AG04450 (cell line): ENCODE data around the gene ST7. TPM values are rescaled to one million over a fixed set of nuclear protein-coding genes. Genes with fewer than 3 reads are reported as not detected.

ENCODE experiments used
- CTCF ChIA-PET: fragments of 300-600, 350-600 bp; formaldehyde crosslinking; extraction: SDS; loops from one replicate; lab custom pipeline; 2022; ENCODE audit warnings: antibody characterized with exemption, inconsistent platforms; lab: Charles Lee
- POLR2A ChIA-PET: fragments of 350-600 bp; formaldehyde crosslinking; extraction: SDS; loops from one replicate; lab custom pipeline; 2021; ENCODE audit warnings: antibody characterized with exemption, inconsistent platforms; lab: Yijun Ruan, JAX
- DNase-seq: peaks from one replicate; pipeline ENCODE4 v3.0.0-alpha.2; 2011; ENCODE audit warnings: low read depth, low spot score
- H3K27ac ChIP-seq: one replicate; pipeline ENCODE4 v1.5.1; 2012; ENCODE audit warnings: low read depth, low read length, control low read depth
- H3K27me3 ChIP-seq: one replicate; pipeline ENCODE4 v1.6.0; 2012; ENCODE audit warnings: low read length; ENCODE audit not compliant: control insufficient read depth, insufficient read depth
- H3K4me3 ChIP-seq: 2 replicates; pipeline ENCODE4 v1.5.1; 2011; ENCODE audit warnings: mild to moderate bottlenecking, low read depth, low read length, control low read depth
- H3K9me3 ChIP-seq: 2 replicates; pipeline ENCODE4 v1.5.1; 2012; ENCODE audit warnings: low read length; ENCODE audit not compliant: control insufficient read depth, insufficient read depth
- polyA minus RNA-seq: library from RNA; depleted of rRNA, polyadenylated mRNA; stranded (reverse); fragments of >200 nt; gene quantifications from 2 replicates; pipeline ENCODE4 v1.2.3, GENCODE V29; 2011; rRNA and poly(A)+ RNA removed
- polyA plus RNA-seq: library from polyadenylated mRNA; depleted of rRNA; stranded (reverse); fragments of >200 nt; gene quantifications from 2 replicates; pipeline ENCODE4 v1.2.3, GENCODE V29; 2011; rRNA removed
- TF ChIP-seq, protein P1 (sequence below): IDR thresholded peaks from 2 replicates; pipeline ENCODE4 v1.5.1; 2011; ENCODE audit warnings: low read depth, low read length, control low read depth, inconsistent platforms

Gene ST7
- polyA plus RNA-seq (30.9 and 34.5 TPM in 2 replicates), polyA minus RNA-seq (30.0 and 34.2 TPM in 2 replicates)

- Histone ChIP-seq H3K4me3 (peak within 1 kb of the TSS; percentile 68), H3K27ac (peak within 1 kb of the TSS; percentile 94), H3K27me3 (no peaks in the 10 kb centered on the region), H3K9me3 (no peaks in the 10 kb centered on the region)
- TF ChIP-seq, protein P1, sequence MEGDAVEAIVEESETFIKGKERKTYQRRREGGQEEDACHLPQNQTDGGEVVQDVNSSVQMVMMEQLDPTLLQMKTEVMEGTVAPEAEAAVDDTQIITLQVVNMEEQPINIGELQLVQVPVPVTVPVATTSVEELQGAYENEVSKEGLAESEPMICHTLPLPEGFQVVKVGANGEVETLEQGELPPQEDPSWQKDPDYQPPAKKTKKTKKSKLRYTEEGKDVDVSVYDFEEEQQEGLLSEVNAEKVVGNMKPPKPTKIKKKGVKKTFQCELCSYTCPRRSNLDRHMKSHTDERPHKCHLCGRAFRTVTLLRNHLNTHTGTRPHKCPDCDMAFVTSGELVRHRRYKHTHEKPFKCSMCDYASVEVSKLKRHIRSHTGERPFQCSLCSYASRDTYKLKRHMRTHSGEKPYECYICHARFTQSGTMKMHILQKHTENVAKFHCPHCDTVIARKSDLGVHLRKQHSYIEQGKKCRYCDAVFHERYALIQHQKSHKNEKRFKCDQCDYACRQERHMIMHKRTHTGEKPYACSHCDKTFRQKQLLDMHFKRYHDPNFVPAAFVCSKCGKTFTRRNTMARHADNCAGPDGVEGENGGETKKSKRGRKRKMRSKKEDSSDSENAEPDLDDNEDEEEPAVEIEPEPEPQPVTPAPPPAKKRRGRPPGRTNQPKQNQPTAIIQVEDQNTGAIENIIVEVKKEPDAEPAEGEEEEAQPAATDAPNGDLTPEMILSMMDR, result no peak
- ChIA-PET POLR2A (interaction anchor here (0.8 to 1.1 kb wide), 2 partner anchors 11 to 178 kb away, joined by 3 read pairs; no protein-coding TSS in a partner anchor), CTCF (interaction anchor here (1.5 kb wide), 1 partner anchor 23 kb away, joined by 5 read pairs; no protein-coding TSS in a partner anchor)
- DNase-seq, result no peak
Measured at GRCh38 chr7:116953372-116953905, at the start of gene ST7. Gene ST7, plus strand, starts transcription at chr7:116953501. Its CDS starts 40 bp downstream, at chr7:116953541.

GRCh38 chr7:116906391-116906790 is 46.9 kb upstream of the ST7 start:
- Histone ChIP-seq H3K4me3 (no peak overlapping the region), H3K27ac (no peak overlapping the region), H3K27me3 (no peaks in the 10 kb centered on the region), H3K9me3 (no peaks in the 10 kb centered on the region)
- CTCF ChIA-PET, result no interaction called here
- POLR2A ChIA-PET, result no interaction called here
- DNase-seq, result no peak
- TF ChIP-seq, protein P1, result no peak

DNA sequence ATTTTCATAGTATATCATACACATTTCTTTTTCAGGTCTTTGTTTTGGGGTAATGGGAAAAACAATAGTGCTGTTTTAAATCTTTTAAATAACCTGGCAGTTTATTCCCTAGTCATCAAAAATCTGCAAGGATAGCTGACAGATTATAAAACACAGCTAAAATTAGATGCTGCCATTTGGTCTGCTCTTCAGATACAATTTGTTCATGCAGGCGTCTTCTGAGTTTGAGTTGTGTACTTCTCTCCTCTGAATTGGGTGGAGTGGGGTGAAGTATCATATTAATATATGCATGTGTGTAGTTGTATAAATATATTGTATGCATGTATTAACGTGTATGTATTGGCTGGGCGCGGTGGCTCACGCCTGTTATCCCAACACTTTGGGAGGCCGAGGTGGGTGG is 42.9 kb upstream of the ST7 start:
- ChIA-PET POLR2A (no interaction called here), CTCF (interaction anchor here (0.6 to 5.0 kb wide), 2 partner anchors 15 to 20 kb away, joined by 4 to 19 read pairs; no protein-coding TSS in a partner anchor)

DNA sequence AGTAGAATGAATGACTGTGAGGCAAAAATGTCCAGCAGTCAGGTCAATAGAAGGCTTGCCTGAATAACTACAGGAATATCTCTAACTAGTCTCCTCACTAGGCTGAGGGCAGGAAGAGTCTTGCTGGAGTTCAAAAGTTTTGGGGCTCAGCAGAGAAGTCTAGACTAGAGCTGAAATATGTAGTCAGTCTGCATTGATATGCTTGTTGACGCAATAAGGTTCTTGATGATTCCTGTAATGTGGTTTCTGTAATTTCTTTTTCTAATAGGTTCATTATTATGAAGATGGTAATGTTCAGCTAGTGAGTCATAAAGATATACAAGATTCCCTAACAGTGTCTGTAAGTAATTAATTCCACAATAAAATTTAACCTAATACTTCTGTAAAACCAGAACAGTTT is 41.5 kb upstream of the ST7 start:
- Histone ChIP-seq H3K9me3 (no peaks in the 10 kb centered on the region), H3K27me3 (no peaks in the 10 kb centered on the region), H3K27ac (no peak overlapping the region), H3K4me3 (no peak overlapping the region)
- CTCF ChIA-PET, result interaction anchor here (5.0 kb wide), 1 partner anchor 19 kb away, joined by 19 read pairs; no protein-coding TSS in a partner anchor
- no peak for DNase-seq
- TF ChIP-seq, protein P1, result no peak
- POLR2A ChIA-PET, result no interaction called here

More for the DNA sequence above, 42.9 kb upstream of the ST7 start:
- Histone ChIP-seq H3K9me3 (no peaks in the 10 kb centered on the region), H3K4me3 (no peak overlapping the region), H3K27me3 (no peaks in the 10 kb centered on the region), H3K27ac (no peak overlapping the region)
- DNase-seq, result no peak
- TF ChIP-seq, protein P1, result no peak

DNA sequence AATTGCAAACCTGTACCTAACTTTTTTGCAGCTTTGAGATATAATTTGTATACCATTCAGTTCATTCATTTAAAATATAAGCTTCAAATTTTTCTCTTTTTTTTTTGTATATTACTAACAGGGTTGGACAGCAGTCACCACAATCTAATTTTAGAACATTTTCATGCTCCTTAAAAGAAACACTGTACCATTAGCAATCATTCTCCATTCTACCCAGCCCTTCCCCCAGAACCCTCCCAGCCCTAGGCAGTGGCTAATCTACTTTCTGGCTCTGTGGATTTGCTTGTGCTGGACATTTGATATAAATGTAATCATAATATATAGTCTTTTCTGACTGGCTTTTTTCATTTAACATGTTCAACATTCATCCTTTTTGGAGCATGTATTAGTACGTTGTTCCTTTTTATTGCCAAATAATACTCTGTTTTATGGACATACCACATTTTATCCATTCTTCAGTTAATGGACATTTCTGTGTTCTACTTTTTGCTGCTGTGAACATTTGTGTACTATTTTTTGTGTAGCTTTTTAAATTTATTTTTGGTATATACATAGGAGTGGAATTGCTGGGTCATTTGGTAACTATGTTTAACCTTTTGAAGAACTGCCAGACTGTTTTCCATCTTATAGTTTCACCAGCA is 40.9 kb upstream of the ST7 start:
- ChIA-PET CTCF (interaction anchor here (5.0 kb wide), 1 partner anchor 18 kb away, joined by 19 read pairs; no protein-coding TSS in a partner anchor), POLR2A (no interaction called here)
- H3K27ac ChIP-seq, result no peak overlapping the region
- no peaks in the 10 kb centered on the region for H3K9me3 ChIP-seq
- H3K4me3 ChIP-seq, result no peak overlapping the region
- DNase-seq, result no peak
- TF ChIP-seq, protein P1, result no peak
- H3K27me3 ChIP-seq, result no peaks in the 10 kb centered on the region
